Measurements from ENCODE around the gene IARS1. TPM values are rescaled to one million over a fixed set of nuclear protein-coding genes. Genes with fewer than 3 reads are reported as not detected.

Gene IARS1
- total RNA-seq, 4 donors from 2014 or later = 25.4 to 70.7 (median 48.0) TPM

DNA sequence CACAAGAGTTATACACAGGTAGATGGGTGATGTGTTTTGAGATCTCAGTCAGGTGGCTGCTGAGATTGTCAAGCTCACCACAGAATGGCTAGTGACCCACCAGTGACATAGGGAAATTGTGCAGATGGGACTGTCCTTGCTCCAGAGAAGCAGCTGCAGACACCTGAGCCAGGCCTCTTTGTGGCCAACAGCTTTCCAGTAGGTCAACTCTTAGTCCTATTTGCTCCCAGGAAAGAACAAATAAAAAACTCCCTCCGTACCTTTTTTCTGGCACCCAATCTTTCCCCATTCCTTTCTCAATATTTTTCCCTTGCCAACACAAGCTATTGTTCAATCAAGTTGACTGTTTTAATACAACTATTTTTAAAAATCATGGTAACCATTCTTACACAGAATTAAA, 14.2 kb downstream of the IARS1 start:
- in situ Hi-C loops (cut with MboI; ENCODE audit: low pct_ligation_motif_present in 1 of 4, low pct_unique_long_range_greater_than_20kb in 1 of 4, low sequenced_read_pairs in 3 of 4) = no loop called here
- H3K36me3 ChIP-seq = peaks cover 0 to 76% (median 31%) of the 10 kb centered on the region in 4 donors
- WGBS, 2 donors (ENCODE audit: low coverage in 1 of 2) = 92 to 100% methylated on average over 1 of the region's 1 CpG
- no peaks in the 10 kb centered on the region for H3K9me3 ChIP-seq
- no peaks in the 10 kb centered on the region for H3K27me3 ChIP-seq
- no peak overlapping the region for H3K27ac ChIP-seq
- intact Hi-C loops (cut with DNase I; ENCODE audit: low total_unique reads) = no loop called here
- no peak for TF ChIP-seq POLR2A (IDR thresholded peaks at IDR 0.05)
- TF ChIP-seq, protein P1, sequence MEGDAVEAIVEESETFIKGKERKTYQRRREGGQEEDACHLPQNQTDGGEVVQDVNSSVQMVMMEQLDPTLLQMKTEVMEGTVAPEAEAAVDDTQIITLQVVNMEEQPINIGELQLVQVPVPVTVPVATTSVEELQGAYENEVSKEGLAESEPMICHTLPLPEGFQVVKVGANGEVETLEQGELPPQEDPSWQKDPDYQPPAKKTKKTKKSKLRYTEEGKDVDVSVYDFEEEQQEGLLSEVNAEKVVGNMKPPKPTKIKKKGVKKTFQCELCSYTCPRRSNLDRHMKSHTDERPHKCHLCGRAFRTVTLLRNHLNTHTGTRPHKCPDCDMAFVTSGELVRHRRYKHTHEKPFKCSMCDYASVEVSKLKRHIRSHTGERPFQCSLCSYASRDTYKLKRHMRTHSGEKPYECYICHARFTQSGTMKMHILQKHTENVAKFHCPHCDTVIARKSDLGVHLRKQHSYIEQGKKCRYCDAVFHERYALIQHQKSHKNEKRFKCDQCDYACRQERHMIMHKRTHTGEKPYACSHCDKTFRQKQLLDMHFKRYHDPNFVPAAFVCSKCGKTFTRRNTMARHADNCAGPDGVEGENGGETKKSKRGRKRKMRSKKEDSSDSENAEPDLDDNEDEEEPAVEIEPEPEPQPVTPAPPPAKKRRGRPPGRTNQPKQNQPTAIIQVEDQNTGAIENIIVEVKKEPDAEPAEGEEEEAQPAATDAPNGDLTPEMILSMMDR (IDR thresholded peaks at IDR 0.05) = no peak
- H3K4me3 ChIP-seq = no peak overlapping the region
- no peak for DNase-seq
- no peaks in the 10 kb centered on the region for H3K4me1 ChIP-seq

DNA sequence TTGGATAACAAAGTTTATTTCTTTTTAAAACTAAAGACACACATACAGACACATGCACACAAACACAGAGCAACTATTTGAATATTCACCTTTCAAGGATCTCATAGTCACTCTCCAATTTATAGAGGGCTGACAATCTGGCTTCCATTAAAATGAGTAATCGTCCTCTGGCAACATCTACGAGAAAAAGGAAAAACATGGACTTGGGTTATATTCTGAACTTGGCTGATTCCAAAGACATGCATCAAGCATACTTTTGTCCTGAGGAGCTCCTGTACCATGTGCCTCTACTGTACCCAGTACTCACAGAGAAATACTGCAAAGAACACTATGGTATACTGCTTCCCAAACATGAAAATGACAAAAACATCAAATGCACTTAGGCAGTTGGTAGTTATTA, 15.4 kb downstream of the IARS1 start:
- Histone ChIP-seq H3K4me1 (no peaks in the 10 kb centered on the region), H3K36me3 (peaks cover 0 to 76% (median 33%) of the 10 kb centered on the region in 4 donors), H3K9me3 (no peaks in the 10 kb centered on the region), H3K27ac (no peak overlapping the region), H3K27me3 (no peaks in the 10 kb centered on the region), H3K4me3 (no peak overlapping the region)
- WGBS, 2 donors (ENCODE audit: low coverage in 1 of 2) = 51 to 84% methylated on average over 2 of the region's 2 CpGs
- in situ Hi-C loops (cut with MboI; ENCODE audit: low pct_ligation_motif_present in 1 of 4, low pct_unique_long_range_greater_than_20kb in 1 of 4, low sequenced_read_pairs in 3 of 4) = no loop called here
- DNase-seq = no peak
- TF ChIP-seq EP300 (IDR thresholded peaks at IDR 0.05; ENCODE audit: low read depth) (no peak), POLR2AphosphoS5 (IDR thresholded peaks at IDR 0.05) (no peak), POLR2A (IDR thresholded peaks at IDR 0.05) (no peak)
- TF ChIP-seq, protein P1 (IDR thresholded peaks at IDR 0.05) = no peak
- intact Hi-C loops (cut with DNase I; ENCODE audit: low total_unique reads) = no loop called here

DNA sequence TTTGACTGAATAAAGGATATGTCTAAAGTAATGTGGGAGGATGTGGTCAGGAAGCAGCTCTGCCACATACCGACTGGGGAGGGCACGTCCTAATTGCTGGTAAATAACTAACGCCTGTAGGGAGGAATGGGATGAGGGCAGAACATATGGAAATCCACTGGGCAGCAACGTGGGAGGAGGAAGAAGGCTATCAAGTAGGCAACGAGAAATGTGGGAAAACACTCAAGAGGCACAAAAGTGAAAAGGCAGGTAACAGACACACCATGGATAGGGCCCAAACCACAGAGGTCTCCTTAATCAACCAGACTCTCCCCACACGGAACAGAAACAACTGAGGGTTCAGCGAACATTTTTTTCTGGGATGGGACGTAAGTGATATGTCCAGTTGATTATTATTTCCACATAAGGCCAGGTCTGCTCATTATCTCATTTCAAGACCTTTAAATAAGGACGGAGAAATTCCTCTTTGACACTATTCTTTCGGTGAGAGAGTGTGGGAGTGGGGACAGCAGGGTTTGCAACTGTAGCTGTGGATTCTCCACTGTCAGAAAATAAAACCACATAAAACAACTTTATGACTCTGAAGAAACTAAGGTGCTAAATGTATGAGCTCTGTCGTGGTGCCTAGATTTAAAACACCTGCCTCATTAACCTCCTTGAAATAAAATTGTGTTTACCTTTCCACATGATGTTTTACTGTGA, 17.0 kb downstream of the IARS1 start:
- TF ChIP-seq POLR2A (IDR thresholded peaks at IDR 0.05) = no peak
- TF ChIP-seq POLR2AphosphoS5 (IDR thresholded peaks at IDR 0.05) = no peak
- no peak for TF ChIP-seq EP300 (IDR thresholded peaks at IDR 0.05; ENCODE audit: low read depth)
- TF ChIP-seq, protein P1 (IDR thresholded peaks at IDR 0.05) = no peak
- H3K4me1 ChIP-seq = no peaks in the 10 kb centered on the region
- no peaks in the 10 kb centered on the region for H3K27me3 ChIP-seq
- H3K9me3 ChIP-seq = no peaks in the 10 kb centered on the region
- no peak overlapping the region for H3K4me3 ChIP-seq
- intact Hi-C loops (cut with DNase I; ENCODE audit: low total_unique reads) (no loop called here), in situ Hi-C loops (cut with MboI; ENCODE audit: low pct_ligation_motif_present in 1 of 4, low pct_unique_long_range_greater_than_20kb in 1 of 4, low sequenced_read_pairs in 3 of 4) (no loop called here)
- WGBS, 2 donors (ENCODE audit: low coverage in 1 of 2) = 70 to 71% methylated on average over 11 of the region's 11 CpGs
- no peak for DNase-seq
- H3K27ac ChIP-seq = no peak overlapping the region
- peaks cover 0 to 74% (median 32%) of the 10 kb centered on the region in 4 donors for H3K36me3 ChIP-seq

DNA sequence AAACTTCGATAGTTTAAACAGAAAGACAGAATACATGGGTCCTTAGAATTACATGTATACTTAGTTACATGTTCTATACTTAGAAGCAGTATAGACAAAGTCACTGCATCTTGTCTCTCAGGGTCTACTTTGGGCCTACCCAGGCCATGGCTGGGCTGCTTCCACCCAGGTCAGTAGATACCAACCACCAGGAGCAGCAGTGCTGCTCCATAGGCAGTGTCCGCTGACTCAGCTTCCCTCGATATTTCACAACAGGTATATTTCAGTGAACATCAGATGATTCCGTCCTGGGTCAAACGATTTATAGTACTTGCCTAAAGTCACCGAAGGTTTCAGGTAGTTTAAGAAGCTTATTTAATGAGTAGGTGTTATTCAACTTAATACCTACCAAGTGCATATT, 18.0 kb downstream of the IARS1 start:
- TF ChIP-seq POLR2A (IDR thresholded peaks at IDR 0.05) (no peak), POLR2AphosphoS5 (IDR thresholded peaks at IDR 0.05) (no peak), EP300 (IDR thresholded peaks at IDR 0.05; ENCODE audit: low read depth) (no peak)
- TF ChIP-seq, protein P1 (IDR thresholded peaks at IDR 0.05) = no peak
- H3K9me3 ChIP-seq = no peaks in the 10 kb centered on the region
- in situ Hi-C loops (cut with MboI; ENCODE audit: low pct_ligation_motif_present in 1 of 4, low pct_unique_long_range_greater_than_20kb in 1 of 4, low sequenced_read_pairs in 3 of 4) = no loop called here
- no peak for DNase-seq
- no peaks in the 10 kb centered on the region for H3K27me3 ChIP-seq
- H3K4me1 ChIP-seq = no peaks in the 10 kb centered on the region
- H3K4me3 ChIP-seq = no peak overlapping the region
- WGBS, 2 donors (ENCODE audit: low coverage in 1 of 2) = 96 to 100% methylated on average over 6 of the region's 6 CpGs
- intact Hi-C loops (cut with DNase I; ENCODE audit: low total_unique reads) = no loop called here
- H3K27ac ChIP-seq = no peak overlapping the region
- peaks cover 0 to 77% (median 35%) of the 10 kb centered on the region in 4 donors for H3K36me3 ChIP-seq
